LoVo (cell line): ENCODE data around the gene LPP.

Experiments used
- DNase-seq: peaks from one replicate; pipeline ENCODE4 v3.0.0-alpha.2; 2016; ENCODE audit warnings: low spot score

Gene LPP

DNA sequence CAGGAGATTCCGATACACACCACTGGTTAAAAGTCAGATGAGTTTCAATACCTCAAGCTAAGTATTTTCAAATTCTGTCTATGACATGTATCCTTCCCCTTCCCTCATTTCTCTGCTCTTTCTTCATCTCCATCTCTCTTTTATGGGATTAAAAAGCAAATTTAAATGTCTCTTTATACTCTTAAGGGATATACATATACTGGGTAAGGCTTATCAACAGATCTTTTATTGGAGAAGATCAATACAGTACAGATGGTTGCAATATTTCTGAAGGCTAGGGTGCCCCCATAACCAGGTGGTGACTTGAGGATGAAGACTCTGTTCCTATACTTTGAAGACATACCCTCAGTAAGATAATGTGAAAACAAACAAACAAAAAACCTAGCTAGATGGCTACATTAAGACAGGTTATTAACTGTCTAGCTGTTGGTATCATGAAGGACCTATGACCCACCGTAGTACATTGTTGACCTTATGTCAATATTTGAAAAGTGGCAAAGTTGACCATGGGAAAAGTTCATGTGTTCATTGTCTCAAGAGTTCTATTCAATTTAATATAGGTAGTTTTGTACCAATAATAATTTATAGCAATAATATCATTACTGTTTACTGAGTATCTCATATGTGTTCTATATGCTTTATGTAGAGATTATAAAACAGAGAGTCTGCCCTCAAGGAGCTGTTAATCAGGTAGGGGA lies 319.8 kb downstream of the LPP start:
- DNase-seq = no peak

DNA sequence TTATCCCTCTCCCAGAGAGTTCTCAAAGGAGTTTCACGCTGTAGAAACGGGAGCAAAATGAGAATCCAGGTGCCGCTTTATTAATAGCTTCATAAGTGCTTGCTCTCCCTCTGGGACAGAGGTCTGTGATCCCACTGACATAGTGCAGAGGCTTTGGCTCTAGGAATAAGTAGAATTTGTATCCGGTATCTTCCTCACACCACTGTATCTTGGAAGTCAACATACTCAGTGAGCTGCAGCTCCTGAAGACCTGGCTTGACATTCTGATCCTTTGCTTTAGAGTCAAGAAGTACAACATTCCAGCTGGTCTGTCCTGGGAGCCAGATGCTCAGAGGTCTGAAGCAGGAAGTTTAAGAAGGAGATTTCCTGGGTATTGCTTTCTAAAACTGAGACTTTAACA lies 323.0 kb downstream of the LPP start:
- no peak for DNase-seq

DNA sequence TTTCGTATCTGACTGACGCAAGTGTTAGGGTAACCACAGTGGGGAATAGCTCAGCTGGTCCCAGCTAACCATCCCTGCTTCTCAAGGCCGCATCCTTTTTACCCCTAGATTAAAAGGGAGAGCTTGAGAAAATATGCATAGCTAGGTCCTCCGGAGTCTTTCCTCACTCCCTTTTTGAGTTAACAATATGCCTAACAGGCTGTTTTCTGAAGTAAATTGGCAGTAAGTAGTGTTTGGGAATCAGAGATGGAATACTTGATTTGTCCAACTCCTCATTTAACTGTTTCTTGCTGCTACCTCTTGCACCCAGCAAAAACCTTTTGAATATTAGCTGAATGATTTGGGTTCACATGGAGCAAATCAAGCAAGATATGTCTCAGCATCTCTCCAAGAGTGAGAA lies 326.1 kb downstream of the LPP start:
- DNase-seq = no peak

DNA sequence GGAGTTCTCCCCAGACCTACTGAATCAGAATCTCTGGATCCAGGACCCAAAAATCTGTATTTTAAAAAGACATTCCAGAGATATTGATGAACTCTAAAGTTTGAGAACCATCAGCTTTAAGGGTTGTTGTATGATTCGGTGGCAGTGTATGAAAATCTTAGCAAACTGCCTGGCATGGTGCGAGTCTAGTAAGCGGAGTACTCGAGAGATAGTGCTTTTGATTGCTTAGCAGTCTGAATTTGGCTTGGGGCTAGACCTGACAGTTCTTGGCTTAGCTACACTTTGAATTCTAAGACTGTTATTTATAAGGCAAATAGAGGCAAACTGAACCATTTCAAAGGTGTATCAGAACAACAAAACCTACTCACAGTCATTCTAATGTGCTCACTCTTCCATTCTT lies 329.0 kb downstream of the LPP start:
- no peak for DNase-seq

DNA sequence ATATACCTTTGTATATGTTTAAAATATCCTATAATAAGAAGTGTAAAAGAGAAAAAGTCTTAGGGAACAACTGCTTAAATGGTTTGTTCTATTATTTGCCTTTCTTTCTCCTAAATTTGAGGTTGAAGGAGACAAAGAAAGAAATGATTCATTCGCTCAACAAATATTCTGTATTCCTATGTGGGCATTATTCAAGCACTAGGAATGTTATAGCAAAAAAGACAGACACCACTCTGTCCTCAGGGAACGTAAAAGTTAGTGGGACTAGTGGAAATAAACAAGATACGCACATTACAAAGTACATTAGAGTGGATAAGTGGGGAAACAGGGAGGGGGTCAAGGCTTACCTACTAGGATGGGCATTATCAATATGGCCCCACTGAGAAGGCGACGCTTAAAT lies 332.2 kb downstream of the LPP start:
- DNase-seq = no peak

DNA sequence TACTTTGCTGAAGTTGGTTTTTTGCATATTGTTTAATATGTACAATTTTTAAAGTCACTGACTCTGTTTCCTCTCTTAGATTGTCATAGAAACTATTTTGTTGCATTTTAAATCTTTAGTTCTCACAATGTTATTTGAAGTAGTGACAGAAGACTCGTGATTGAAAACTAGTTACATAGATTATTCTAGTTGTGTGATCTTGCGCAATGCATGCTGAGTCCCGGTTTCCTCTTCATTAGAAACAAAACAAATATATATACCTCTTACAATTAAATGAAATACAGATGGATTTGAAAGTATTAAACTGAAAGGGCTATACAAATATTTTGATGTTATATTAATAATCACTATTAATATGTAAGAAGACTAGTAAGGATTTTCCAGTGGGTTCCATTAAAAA lies 333.0 kb downstream of the LPP start:
- no peak for DNase-seq

DNA sequence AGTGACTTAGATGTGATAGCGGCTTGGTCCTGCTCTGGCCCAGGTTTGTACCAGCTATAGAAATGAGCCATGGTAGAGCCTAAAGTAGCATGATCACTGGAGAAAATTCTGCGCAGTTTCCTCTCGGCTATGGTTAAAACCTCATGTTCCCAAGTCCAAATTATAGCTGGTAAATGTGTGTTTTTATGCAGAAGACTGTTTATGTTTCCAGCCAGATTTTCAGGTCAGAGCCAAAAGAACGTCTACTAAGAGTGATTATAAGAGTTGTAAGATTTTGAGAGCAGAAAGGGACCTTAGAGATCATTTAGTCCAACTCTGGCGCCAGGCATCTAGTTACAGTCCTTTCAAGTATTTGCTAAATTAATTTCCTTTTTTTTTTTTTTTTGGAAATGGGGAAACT lies 333.7 kb downstream of the LPP start:
- no peak for DNase-seq

DNA sequence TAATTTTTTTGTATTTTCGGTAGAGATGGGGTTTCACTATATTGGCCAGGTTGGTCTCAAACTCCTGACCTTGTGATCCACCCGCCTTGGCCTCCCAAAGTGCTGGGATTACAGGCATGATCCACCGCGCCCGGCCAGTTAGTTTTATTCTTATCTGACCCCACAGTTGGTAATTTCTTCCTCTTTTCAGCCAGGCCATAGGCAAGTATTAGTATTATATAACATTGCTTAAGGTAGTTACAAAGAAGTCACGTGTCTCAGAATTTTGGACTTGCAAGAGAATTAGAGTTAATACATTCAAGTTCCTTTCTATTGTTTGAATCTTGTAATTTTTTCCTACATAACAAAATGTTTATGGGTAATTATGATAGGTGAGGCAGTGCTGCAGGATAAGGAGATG lies 334.8 kb downstream of the LPP start:
- no peak for DNase-seq

DNA sequence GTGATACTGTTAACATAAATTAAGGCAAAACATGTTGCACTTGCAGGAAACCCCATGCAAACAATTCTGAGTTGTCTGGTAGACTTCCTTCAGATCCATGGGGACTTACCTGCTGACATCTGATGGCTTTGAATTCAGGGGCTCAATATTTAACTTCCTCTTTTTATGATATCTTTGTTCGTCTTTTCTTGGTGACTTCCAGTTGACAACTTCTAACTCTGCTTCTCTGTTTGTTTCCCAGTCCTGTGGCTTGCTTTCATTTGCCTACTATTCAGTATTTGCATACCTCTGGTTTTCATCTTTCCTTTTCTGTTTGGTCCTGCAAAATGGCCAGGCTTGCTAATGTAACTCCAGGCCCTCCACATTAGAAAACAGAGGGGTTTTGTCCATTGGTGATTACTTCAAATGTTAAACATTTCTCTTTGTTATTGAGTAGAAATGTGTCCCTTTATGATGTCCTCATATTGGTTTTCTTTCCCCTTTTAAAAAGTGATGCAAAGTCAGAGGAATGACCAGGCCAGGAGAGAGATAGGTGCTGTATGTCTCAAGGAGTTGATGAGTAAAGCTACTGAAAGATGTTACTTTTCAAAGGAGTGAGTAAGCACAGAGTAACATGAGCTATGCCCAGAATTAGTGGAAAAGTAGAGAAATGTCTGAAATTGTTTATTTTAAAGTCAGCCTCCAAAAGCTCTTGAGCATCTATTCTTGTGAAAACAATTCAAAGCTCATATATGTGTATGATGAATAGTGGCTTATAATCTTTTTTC lies 335.9 kb downstream of the LPP start:
- no peak for DNase-seq

DNA sequence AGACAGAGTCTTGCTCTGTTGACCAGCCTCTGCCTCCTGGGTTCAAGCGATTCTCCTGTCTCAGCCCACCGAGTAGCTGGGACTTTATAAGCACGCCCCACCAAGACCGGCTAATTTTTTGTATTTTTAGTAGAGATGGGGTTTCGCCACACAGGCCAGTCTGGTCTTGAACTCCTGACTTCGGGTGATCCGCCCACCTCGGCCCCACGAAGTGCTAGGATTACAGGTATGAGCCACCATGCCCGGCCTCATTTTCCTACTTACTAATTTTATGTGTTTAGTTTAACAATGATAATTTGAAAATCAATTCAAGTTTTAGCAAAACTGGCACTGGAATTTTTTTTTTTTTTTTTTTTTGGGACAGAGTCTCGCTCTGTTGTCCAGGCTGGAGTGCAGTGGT lies 336.5 kb downstream of the LPP start:
- no peak for DNase-seq

DNA sequence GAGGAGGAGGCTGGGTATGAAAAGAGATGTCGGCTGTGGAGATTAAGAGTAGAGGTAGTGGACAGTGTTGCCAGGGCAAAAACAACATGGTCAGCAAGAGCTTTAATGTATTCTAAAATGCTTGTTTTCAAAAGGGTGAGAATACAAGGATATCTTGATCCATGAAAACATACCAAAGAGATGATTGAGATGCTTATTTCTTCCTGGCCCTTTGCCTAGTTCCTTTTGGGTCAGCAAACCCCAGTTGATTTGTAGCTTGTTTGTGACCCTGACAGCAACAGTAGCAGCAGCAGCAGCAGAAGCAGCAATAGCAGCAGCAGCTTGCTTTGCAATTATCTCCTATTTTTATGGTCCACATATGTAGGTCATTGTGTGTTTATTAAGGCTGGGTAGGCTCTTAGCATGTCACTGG lies 337.3 kb downstream of the LPP start:
- DNase-seq = no peak

DNA sequence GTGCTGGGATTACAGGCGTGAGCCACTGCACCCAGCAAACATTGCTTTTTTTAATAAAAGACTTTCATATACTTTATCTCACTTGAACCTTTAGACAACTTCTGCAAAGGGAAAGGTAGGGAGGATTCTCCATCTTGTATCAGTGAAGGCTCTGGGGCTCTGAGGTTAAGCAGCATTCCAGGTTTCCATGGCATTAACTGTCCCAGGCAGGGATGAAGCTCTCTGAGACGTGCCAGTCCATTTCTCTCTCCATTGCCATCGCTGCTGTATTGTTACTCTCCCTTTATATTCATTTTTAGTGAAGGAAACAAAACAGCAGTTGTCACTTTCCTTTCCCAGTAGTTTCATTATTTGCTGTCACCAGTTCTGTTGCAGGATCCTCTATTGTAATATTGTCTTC lies 342.4 kb downstream of the LPP start:
- no peak for DNase-seq

DNA sequence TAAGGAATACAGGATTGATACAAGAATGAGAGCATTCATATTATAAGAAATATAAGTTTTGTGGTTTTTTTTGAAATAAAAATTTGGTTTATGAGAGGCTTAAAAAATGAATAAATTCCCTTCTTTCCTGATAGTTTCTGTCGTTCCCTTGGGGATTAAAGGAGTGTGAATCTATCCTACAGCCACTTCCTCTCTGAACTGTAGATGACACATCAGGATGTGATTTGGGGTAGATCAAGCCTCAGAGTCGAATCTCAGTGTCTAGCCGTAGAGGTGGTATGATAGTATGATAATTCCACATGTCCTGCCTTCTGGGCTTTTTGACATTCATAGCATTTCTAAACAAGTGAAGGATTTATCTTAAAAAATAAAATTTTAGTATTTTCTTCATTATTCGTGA lies 343.1 kb downstream of the LPP start:
- no peak for DNase-seq

DNA sequence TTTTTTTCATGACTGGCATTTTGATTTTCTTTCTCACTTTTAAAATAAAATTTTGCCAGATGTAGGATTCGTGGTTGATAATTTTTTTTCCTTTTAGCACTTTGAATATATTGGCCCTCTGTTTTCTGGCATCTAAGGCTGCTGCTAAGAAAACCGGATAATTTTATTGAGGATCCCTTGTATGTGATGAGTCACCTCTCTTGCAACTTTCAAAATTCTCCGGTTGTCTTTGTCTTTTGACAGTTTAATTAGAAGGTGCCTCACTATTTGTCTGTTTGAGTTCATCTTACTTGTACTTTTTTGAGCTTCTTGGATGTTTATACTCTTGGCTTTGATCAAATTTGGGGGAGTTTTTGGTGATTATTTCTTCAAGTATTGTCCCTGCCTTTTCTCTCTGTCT lies 349.7 kb downstream of the LPP start:
- no peak for DNase-seq

DNA sequence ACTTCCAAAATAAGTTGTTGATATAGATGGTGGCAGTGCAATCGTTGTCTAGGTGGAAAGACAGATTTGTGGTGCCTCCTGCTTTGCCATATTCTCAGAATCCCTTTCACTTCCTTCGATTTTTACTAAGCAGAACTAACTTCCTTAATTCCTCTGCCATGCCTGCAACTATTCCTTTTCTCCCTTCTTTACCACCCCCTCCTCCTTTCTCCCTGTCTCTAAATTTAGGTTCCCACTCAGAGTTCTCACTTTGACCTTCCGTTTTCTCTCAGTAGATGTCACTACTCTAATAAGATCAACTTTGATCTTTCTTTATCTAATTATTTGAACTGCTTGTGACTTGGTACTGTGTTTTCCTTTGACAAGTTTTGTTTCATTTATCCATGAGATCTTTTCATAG lies 351.2 kb downstream of the LPP start:
- no peak for DNase-seq

DNA sequence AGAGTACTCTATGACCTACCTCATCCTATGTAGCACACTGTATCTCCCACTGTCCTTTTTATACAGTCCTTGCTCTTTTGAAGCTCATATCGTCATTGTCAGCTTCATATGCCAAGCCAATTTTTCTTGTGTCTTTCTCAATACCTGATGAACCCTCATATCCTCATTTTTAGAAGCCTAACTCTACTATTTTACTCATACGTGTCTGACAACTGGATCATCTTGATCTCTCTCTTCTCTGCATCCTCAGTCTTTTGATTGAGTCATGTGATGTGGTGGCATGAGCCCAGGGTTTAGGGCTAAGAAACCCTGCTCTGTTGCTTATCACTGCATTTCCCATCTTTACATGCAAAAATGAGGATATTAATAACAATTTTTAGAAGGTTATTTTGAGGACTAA lies 352.0 kb downstream of the LPP start:
- no peak for DNase-seq

DNA sequence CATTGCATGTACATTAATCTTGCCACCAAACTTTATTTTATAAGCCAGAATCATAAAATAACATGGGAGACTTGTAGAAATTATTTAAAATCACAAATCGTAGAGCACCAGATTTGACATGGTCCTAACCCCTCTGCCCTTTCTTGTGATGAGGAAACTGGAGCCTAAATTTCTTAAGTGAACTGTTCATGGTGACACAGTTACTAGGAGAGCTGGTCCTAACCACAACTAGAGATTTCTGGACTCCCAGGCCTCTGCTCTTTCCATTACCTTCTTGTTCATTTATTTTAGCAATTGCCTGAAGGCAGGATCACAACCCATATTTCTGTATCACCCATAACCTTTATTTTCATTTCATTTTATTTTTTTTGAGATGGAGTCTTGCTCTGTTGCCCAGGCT lies 352.5 kb downstream of the LPP start:
- no peak for DNase-seq

DNA sequence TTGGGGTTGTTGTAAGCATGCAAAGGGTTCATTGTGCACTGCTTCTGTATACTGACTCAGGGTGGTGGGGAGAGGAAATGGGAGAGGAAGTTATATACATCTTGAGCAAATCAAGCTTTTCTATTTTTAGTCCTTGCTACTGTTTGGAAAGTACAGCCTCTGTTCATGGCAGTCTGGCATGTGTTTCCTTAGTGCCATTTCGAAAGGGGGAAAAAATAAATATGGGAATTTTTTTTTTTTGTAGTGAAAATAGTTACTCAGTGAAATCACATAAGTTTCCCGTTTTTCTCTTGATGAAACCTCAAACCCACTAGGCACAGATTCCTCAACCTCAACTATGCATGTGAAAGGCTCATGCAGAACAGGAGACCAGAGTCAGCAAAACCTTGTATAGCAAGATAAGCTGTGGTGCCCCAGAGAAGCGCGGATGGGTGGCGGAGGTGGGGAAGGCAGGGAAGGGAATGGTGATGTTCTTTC lies 353.3 kb downstream of the LPP start:
- no peak for DNase-seq

DNA sequence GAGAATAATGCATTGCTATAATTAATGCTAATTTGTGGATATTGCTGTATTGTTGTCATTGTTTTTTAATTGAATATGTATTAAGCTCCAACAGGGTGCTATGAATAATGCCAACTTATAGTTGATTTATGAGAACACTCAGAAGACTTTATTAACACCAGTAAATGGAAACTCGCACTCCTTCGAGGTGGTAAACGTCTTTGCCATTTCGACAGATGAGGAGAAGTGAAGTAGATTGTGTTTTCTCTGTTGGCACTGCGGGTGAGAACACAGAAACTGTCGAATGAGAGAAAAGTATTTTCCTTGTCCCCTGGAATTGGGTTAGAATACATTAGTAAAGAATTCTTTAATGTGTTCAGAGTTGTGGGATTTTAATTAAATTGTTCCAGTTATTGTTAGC lies 354.5 kb downstream of the LPP start:
- no peak for DNase-seq

DNA sequence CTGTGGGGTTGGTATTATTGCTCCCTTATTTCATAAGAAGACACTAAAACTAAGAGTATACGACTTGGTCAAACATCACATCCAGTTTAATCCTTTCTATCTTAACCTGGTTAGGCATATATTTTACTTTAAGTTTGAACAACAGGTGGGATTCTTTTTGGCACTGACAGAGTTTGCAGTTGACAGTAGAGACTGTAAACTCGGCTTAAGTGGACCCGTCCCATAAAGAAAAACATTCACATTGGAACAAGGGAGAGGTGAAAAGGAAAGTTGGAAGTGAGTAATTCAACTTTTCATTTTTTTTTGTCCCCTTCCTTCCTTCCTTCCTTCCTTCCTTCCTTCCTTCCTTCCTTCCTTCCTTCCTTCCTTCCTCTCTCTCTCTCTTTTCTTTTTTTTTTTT lies 355.4 kb downstream of the LPP start:
- DNase-seq = no peak

DNA sequence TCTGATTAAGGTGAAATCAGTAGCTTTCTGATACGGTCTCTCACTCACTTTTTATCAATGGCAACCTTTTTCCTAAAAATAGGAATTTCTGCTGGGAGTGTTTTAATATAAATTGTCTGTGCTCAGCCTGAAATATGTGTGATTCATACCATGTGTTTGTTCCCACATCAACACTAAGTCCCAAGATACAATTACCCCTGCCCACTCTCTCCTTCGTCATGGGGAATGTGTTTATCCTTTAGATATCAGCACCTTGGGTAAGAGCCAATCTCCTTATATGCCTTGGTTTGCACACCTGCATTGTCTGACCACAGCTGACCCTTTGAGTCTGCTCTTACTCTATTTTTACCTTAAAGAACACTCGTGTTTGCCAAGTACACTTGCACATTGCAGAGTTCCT lies 356.4 kb downstream of the LPP start:
- no peak for DNase-seq

DNA sequence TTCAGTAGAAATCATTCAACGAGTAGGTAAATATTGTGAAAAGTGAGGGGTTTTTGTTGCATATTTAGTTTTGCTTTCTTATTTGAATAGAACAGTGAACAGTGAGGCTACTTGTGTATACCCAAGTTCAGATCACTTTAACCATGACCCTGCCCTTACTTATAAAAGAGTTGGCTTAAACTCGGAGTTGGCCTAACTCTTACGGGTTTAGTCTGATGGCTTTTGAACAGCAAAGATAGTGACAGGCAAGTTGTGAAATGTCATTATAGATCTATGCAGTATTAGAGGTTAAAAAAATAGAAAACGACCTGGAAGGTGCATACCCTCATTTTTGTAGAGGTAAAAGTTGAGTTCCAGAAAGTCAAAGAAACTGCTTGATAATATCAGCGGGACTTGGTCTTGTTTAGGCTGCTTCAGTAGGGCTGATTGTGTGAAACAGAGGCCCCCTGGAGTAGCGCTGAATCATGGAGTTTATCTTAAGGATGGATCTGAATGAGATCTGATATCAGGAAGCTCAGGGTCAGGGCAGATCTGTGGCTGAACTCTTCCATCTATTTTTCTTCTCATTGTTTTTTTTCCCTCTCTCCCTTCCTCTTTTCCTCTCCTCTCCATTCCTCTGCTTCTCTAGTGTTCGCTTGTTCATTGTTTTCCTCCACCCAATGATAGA lies 359.8 kb downstream of the LPP start:
- no peak for DNase-seq

DNA sequence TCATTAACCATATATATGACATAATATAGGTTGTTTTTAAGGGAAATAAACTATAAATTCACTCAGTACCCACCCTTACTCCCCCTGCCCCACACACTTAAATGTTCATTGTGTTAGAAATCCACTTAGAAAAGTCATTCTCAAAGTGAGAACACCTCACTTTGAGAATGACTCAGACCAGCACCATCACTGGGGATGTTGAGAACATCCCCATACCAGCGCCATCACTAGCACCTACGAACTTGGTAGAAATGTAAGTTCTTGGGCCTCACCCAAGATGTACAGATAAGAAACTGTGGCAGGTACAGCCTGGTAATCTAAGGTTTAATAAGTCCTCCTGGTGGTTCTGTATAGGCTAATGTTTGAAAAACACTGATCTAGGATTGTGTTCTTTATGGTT lies 362.6 kb downstream of the LPP start:
- no peak for DNase-seq
